Suprapubic skin (tissue), 3 donors: ENCODE data around the gene DDI2.

Source experiments
- POLR2AphosphoS5 ChIP-seq, 3 donors: sonication (generic); formaldehyde crosslinking; IDR thresholded peaks; one replicate each; pipeline ENCODE4 v1.6.1; 2017; ENCODE audit warnings: antibody characterized with exemption in 3 of 3
- TF ChIP-seq, protein P1 (sequence below), 2 donors: fragments of 200-600 bp in 1 of 2; fragments of 450-650 bp in 1 of 2; sonication (generic) in 1 of 2; IDR thresholded peaks; one replicate each; pipeline ENCODE4 v1.5.1; 2016 to 2019; ENCODE audit warnings: antibody characterized with exemption in 2 of 2, mild to moderate bottlenecking in 1 of 2, moderate library complexity in 1 of 2

DNA sequence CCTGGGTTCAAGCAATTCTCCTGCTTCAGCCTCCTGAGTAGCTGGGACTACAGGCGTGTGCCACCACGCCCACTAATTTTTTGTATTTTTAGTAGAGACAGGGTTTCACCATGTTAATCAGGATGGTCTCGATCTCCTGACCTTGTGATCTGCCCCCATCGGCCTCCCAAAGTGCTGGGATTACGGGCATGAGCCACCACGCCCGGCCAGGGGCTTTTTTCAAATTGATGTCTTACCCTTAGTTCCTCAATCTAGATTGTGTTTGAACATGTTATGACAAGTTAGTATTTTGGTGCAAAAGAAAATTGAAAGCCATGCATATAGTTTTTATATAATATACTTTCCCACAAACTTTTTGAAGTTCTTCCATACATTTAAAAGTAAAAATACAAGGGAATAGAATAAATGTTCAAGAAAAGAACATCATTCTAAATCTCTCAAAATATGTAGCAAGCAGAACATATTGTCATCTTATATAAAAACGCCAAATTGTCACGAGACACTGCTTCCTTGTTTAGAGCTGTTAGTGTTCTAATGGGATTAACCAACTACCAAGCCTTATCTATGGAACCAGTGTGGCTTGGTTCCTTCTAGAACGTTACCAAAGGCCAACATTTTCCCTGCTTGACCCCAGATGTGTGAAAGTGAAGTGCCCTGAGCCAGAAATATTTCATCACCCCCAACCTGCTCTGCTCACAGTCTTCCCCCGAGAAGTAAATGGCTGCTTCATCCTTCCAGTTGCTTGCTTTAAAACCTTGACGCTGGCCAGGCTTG is 57.3 kb downstream of the DDI2 start:
- TF ChIP-seq, protein P1, sequence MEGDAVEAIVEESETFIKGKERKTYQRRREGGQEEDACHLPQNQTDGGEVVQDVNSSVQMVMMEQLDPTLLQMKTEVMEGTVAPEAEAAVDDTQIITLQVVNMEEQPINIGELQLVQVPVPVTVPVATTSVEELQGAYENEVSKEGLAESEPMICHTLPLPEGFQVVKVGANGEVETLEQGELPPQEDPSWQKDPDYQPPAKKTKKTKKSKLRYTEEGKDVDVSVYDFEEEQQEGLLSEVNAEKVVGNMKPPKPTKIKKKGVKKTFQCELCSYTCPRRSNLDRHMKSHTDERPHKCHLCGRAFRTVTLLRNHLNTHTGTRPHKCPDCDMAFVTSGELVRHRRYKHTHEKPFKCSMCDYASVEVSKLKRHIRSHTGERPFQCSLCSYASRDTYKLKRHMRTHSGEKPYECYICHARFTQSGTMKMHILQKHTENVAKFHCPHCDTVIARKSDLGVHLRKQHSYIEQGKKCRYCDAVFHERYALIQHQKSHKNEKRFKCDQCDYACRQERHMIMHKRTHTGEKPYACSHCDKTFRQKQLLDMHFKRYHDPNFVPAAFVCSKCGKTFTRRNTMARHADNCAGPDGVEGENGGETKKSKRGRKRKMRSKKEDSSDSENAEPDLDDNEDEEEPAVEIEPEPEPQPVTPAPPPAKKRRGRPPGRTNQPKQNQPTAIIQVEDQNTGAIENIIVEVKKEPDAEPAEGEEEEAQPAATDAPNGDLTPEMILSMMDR (IDR thresholded peaks at IDR 0.05), result no peak
- TF ChIP-seq POLR2AphosphoS5 (IDR thresholded peaks at IDR 0.05), result no peak
